ENCODE results near the gene CBX5.
A peak's percentile ranks its signal among the peaks of the same experiment; 100 is the strongest.
"Not testable (repeated sequence)": the region's sequence is repeated elsewhere in the genome, so short reads cannot be mapped to it uniquely, and the experiment has no call there.

CBX5 gene

DNA sequence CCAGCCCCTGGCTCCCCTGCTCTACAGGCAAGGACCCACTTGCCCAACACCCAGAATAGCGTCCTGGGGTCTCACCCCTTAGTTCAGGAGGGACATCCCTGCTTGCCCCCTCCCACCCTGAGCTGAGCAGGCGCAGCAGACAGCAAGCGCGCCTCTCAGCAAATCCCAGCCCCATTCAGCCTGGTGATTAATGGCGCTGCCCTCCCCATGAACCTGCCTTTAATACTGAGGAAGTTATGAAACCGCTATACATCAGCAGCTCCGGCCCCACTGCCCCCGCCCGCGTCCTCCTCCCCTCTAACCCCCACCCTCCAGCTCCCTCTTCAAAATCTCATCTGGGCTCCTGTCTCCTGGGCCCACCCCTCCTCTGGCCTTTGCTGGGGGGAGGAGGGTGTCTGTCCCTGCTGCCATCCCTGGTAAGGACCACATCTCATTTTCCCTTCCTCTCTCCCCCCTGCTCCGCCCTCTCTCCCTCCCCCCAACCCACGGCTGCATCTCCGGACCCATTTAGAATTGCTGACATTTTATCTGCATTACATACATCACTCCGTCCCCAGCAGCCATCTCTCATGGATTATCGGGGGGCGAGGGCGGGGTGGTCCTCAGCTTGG lies 84.1 kb downstream of the CBX5 start:
- DNase-seq = no peak

DNA sequence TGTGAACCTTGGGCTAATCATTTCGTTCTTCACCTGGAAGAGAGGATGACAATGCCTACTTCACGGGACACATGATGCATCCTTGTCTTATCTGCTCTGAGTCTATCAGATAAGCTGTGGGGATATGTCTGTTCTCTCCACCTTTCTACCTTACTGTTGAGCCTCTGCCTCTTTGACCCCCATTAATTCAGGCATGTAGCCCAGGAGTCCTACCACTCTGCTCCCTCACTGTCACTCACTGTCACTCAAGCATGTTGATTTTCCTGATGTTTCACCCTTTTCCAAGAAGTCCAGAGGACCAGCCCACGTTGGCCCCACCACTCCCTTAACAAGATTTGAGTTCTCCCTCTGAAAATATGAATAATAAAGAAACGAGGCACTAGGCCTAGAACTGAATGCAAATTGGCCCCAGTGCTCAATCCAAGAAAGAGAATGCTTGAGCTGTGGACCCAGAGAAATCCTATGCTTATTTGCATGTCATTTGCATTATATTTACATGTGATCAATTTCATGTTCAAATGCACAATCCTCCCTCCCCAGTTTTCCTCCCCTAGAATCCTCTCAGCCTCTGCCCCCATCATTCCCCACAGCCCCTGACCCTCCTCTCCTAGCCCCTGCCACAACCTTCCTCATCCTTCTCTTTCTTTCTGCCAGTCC lies 84.7 kb downstream of the CBX5 start:
- no peak for DNase-seq

DNA sequence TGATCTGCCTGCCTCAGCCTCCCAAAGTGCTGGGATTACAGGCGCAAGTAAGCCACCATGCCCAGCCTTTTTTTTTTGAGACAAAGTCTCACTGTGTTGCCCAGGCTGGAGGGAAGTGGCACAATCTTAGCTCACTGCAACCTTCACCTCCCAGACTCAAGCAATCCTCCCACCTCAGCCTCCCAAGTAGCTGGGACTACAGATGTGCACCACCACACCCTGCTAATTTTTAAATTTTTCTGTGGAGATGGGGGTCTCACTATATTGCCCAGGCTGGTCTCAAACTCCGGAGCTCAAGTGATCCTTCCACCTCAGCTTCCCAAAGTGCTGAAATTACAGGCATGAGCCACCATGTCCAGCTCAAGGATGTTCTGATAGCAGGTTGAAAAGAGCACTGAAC lies 85.3 kb downstream of the CBX5 start:
- not testable (repeated sequence) for DNase-seq

DNA sequence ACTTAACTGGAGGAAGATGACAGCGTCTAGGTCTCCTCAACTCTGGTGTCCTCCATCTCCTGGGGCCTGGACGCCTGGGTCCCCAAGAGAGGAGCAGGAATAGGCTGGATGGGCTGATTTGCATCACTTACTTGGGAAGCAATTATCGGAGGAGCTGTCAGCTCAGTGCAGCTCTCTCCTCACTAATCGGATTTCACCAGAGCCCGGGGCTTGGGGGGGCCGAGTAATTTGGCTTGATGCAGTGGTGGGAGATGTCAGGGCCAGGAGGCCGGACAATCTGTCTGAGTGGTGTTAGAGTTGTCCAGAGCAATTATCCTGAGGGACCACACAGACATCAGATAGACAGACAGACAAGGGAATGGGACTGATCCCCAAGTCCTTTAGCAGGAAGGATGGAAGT lies 86.5 kb downstream of the CBX5 start:
- no peak for DNase-seq

DNA sequence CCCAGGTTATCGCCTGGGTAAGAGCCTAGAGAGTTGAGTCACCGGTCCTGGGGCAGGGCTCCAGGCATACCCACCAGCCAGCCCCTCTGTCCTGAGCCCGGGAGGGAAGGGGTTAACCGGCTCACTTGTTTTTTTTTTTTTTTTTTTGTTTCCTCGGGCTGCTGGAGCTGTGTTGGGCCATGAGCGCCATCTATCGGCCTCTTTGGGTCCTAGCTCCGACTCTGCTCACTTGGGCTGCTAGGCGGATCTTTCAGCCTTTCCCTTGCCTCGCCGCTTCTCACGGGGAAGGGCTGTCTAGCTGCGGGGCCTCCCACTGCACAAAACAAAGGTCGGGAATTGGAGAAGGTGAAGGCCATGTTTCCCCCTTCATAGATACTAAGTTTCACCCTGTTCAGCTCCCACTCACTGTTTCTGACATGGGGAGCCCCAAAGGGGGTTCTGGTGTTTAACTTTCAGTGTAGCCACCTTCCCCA lies 88.3 kb downstream of the CBX5 start:
- peak; percentile 88 for DNase-seq

DNA sequence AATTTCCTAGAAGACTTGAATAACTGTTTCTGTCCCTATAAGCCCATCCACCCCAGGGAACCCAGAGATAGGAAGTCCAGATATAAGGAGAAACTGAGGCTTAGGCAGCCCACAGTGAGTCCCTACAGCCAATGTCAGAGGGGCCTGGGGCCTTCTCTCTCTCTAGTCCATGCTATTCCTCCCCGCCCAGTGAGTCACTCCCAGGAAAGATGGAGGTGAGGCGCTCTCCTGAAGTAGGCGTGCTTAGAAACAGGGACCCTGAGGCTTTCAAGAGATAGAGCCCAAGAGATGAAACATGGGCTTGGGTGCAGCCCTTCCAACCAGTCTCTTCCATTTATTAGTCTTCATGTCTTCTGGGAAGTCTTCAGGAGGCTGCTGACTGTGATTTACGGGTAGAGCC lies 88.8 kb downstream of the CBX5 start:
- DNase-seq = no peak

DNA sequence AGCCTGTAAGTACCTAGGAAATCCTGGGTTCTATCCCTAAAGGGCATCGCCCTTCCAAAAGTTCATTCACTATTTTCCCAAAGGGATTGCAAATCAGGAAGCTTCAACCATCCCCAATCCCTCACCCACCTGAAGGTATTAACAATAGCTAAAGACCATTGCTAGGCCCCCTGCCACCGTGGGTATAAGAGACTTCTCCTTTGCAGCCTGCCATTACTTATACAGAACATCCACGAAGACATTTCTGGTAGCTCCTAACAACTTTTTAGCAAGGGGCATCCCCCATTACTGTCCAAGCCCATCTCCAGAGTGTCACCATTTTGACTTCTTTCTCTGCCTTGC lies 90.8 kb downstream of the CBX5 start:
- no peak for DNase-seq

DNA sequence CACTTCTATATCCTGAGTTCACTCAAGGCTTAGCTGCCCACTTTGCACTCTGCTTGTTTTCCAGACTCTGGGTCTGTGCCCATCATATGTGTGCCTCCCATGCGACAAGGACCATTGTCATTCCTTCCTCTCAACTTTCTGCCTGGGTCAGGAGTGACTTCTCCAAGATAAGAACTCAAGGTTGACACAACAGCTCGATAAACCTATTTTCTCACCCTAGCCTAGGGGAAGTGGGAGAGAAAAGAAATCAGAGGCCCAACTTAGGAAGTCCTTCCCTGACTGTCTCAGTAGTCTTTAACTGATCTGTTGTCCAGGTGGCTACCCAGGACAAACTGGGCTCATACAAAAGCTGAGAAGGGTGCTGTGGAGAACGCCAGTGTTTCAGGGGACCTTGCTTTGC lies 92.8 kb downstream of the CBX5 start:
- DNase-seq = no peak

DNA sequence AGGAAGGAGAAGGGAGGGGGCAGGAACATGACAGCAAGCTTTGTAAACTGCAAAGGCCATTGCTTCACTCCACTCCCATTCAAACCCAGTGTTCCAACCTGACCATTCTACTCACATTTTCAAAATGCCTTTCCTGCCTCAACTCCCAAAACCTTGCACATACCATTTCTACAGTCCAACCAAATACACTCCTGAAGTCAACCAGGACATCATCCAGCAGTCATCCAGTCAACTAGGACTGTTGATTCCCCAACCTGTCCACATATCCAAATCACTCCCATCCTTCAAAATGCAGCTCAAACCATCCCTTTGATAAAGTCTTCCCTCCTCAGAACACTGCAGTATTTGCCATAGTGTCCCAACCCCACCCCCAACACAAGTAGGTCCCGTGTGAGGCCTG lies 94.0 kb downstream of the CBX5 start:
- no peak for DNase-seq

DNA sequence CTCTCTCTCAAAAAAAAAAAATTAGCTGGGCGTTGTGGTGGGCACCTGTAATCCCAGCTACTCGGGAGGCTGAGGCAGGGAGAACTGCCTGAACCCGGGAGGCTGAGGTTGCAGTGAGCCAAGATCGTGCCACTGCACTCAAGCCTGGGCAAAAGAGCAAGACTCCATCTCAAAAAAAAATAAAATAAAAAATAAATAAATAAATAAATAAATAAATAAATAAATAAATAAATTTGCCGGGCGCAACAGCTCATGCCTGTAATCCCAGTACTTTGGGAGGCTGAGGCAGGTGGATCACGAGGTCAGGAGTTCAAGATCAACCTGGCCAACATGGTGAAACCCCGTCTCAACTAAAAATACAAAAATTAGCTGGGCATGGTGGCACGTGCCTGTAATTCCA lies 94.6 kb downstream of the CBX5 start:
- DNase-seq = not testable (repeated sequence)

DNA sequence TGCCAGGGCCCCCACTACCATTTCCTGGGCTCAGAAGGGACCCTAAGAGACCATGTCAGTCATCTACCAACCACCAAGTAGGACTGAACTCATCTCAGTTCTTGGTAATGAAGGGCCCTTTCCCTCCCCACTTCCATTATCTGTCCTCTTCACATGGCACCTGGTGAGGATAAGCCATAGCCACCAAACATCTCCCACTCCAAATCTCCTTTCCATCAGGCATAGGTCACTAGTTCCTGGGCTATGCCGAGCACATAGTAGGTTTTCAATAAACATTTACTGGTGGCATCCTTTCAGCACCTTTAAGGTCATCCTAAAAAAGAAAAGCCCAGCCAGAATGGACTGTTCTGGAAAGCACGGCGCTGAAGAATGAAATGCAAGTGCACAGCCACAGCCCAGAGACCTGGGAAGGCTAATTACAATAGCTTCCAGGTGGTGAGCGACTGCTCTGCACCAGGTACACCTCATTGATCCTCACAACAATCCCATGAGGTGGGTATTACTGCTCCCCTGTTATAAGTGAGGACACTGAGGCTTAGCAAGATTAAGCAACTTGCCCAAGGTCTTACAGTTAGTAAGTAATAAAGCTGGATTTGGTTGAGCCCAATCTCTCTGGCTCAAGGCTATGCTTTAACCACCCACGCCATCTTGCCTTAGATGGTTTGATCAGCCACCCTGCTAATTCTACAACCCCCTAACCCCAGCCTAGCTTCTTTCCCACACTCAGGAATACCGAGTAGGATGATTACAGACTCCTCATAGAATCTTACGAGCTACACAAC lies 95.7 kb downstream of the CBX5 start:
- no peak for DNase-seq

DNA sequence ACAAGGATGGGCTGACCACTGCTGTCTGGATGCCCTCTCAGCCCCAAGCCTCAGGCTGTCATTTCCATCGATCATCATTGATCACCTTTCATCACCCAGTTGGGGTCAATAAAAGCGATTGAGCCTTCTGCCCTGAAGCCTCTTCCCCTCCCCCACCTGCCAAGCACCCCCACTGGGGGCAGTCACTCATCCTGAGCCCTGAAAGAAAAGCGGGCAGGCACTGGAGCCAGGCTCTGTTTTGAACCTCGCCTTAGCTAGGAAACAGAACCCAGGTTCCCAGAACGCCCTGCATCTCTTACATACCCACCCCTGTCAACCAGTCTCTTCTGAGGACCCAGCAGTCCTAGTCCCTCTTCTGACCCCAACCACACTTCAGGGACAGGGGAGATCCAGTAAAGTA lies 96.9 kb downstream of the CBX5 start:
- no peak for DNase-seq

DNA sequence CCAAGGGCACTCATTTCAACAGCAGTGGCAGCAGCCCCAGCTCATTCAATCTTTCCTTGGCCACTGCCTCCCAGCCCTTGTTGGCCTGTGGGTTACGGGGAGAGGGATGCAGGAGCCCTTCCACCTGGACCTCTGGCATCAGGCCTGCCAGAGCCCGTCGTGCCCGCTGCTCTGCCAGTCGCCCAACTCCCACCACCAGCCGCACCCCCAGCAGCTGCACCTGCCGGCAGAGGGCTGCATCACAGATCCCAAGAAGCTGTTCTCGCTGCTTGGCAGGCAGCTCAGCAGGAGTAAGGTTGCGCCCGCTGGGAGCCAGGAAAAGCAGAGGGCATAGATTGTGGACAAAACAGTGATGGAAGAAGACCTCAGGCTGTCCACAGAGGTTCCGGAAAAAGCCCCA lies 97.8 kb downstream of the CBX5 start:
- DNase-seq = no peak
